Peyer's patch (tissue), 4 donors: ENCODE measurements around the gene ITGA11. TPM values are rescaled to one million over a fixed set of nuclear protein-coding genes. Genes with fewer than 3 reads are reported as not detected.

Source experiments
- DNase-seq, 3 donors: peaks; one replicate each; pipeline ENCODE4 v3.0.0-alpha.2; 2017 to 2019
- H3K27ac ChIP-seq, 4 donors: fragments of 200-600 bp; sonication (generic); one replicate each; pipeline ENCODE4 v1.5.1; 2016 to 2019
- H3K27me3 ChIP-seq, 2 donors: fragments of 200-600 bp; sonication (generic); one replicate each; pipeline ENCODE4 v1.5.1; 2019
- H3K36me3 ChIP-seq, 3 donors: fragments of 200-600 bp; sonication (generic); one replicate each; pipeline ENCODE4 v1.5.1; 2016 to 2019
- H3K4me1 ChIP-seq, 4 donors: fragments of 200-600 bp; sonication (generic); one replicate each; pipeline ENCODE4 v1.5.1; 2016 to 2019
- H3K4me3 ChIP-seq, 4 donors: fragments of 200-600 bp; sonication (generic); 1 replicate in 3 of 4; 2 replicates in 1 of 4; pipeline ENCODE4 v1.5.1; 2016 to 2019; ENCODE audit warnings: mild to moderate bottlenecking in 1 of 4
- H3K9me3 ChIP-seq, 4 donors: fragments of 200-600 bp; sonication (generic); one replicate each; pipeline ENCODE4 v1.5.1; 2016 to 2019; ENCODE audit warnings: mild to moderate bottlenecking in 1 of 4
- POLR2A ChIP-seq, 2 donors: fragments of 450-650 bp; IDR thresholded peaks; one replicate each; pipeline ENCODE4 v1.5.1; 2017; ENCODE audit warnings: antibody characterized with exemption in 2 of 2, mild to moderate bottlenecking in 2 of 2, moderate library complexity in 2 of 2
- total RNA-seq, 4 donors: library from RNA; depleted of rRNA; stranded (reverse); fragments of >200 nt; gene quantifications; one replicate each; pipeline ENCODE4 v1.1.0, GENCODE V29; 2016
- TF ChIP-seq, protein P1 (sequence below), 6 experiments: fragments of 450-650 bp in 4 of 6; fragments of 200-600 bp in 2 of 6; sonication (generic) in 1 of 6; IDR thresholded peaks; one replicate each; pipeline ENCODE4 v1.5.1; 2017 to 2019; ENCODE audit warnings: antibody characterized with exemption in 6 of 6, mild to moderate bottlenecking in 3 of 6, moderate library complexity in 1 of 6

The ITGA11 gene
- total RNA-seq, 4 donors from 2014 or later = 0.88 to 24.8 (median 2.6) TPM

DNA sequence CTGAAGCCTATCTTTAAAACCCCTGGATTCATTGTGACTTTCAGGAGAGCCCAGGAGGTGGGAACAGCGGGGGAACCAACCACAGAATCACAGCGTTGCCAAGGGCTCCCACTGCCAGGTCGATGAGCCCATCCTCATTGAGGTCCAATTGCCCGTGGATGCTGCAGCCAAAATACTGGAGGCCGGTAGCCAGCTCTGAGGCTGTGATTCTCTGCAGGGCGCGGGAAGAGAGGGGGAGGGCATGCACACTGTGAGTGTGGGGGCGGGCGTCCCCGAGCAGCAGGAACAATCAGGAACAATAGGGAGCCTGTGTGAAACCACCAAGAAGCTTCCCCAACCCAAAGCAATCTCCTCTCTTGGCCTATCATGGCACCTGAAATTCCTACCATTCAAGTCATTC is 101.1 kb downstream of the ITGA11 start:
- no peak for TF ChIP-seq POLR2A (IDR thresholded peaks at IDR 0.05)
- TF ChIP-seq, protein P1, sequence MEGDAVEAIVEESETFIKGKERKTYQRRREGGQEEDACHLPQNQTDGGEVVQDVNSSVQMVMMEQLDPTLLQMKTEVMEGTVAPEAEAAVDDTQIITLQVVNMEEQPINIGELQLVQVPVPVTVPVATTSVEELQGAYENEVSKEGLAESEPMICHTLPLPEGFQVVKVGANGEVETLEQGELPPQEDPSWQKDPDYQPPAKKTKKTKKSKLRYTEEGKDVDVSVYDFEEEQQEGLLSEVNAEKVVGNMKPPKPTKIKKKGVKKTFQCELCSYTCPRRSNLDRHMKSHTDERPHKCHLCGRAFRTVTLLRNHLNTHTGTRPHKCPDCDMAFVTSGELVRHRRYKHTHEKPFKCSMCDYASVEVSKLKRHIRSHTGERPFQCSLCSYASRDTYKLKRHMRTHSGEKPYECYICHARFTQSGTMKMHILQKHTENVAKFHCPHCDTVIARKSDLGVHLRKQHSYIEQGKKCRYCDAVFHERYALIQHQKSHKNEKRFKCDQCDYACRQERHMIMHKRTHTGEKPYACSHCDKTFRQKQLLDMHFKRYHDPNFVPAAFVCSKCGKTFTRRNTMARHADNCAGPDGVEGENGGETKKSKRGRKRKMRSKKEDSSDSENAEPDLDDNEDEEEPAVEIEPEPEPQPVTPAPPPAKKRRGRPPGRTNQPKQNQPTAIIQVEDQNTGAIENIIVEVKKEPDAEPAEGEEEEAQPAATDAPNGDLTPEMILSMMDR (IDR thresholded peaks at IDR 0.05) = no peak
- no peak for DNase-seq
- no peak overlapping the region for H3K27ac ChIP-seq
- no peaks in the 10 kb centered on the region for H3K4me1 ChIP-seq
- no peak overlapping the region for H3K4me3 ChIP-seq
- H3K27me3 ChIP-seq = no peaks in the 10 kb centered on the region
- no peaks in the 10 kb centered on the region for H3K9me3 ChIP-seq
- no peaks in the 10 kb centered on the region for H3K36me3 ChIP-seq

DNA sequence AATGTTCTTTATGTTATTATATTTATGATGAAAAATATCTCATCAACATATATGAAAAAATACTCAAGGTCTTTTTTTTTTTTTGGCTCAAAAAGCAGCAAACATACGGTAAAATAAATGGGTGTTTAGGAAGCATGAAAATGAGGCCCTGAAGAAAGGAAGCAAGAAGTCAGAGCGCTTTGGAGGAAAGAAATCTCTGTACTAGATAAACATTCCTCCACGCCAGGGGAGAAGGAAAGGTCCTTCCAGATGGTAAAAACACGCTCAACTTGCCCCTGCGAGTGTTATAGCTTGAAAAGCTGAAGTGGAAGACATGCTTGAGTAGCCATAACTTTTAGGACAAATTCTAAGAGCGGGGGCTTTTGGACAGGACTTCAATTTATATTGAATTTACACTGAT is 101.5 kb downstream of the ITGA11 start:
- no peak overlapping the region for H3K27ac ChIP-seq
- H3K27me3 ChIP-seq = no peaks in the 10 kb centered on the region
- no peaks in the 10 kb centered on the region for H3K9me3 ChIP-seq
- no peaks in the 10 kb centered on the region for H3K4me1 ChIP-seq
- DNase-seq = no peak
- H3K36me3 ChIP-seq = no peaks in the 10 kb centered on the region
- H3K4me3 ChIP-seq = no peak overlapping the region
- TF ChIP-seq, protein P1 (IDR thresholded peaks at IDR 0.05) = no peak

DNA sequence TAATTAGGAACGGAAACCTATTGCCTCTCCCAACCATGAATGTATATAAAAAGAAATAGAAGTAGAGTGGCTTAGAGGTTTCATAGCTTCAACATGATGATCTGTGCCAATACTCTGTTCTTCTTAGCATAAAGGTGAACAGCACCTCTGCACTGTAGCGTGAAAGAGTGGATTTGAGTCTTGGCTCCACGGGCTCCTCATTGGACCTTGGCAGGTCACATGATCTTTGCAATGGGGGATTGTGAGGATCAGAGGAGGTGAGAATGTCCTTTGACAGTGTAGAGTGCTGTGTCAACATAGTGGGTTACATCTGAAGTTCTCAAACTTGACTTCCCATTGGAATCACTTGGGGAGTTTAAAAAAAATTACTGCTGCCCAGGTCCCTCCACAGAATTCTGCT is 103.0 kb downstream of the ITGA11 start:
- Histone ChIP-seq H3K4me1 (no peaks in the 10 kb centered on the region), H3K4me3 (no peak overlapping the region), H3K27me3 (no peaks in the 10 kb centered on the region), H3K36me3 (no peaks in the 10 kb centered on the region), H3K27ac (no peak overlapping the region), H3K9me3 (no peaks in the 10 kb centered on the region)
- no peak for DNase-seq
- TF ChIP-seq, protein P1 (IDR thresholded peaks at IDR 0.05) = no peak
- no peak for TF ChIP-seq POLR2A (IDR thresholded peaks at IDR 0.05)

DNA sequence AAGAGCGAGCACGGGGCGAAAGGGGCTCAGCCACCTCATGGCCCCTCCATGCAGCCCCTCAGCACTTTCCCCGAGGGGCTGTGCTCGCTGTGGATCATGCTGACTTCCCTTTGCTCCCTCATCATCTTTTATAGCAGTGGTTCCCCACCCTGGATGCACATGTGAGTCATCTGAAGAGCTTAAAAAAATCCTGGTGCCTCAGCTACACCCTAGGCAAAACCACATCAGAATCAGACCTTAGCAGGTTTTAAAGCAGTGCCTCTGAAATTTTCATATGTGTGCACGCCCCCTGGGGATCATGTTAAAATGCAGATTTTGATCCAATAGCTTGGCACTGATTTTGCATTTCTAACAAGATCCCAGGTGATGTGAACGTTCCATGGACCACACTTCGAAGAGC is 103.5 kb downstream of the ITGA11 start:
- Histone ChIP-seq H3K27ac (no peak overlapping the region), H3K9me3 (no peaks in the 10 kb centered on the region), H3K36me3 (no peaks in the 10 kb centered on the region), H3K4me3 (no peak overlapping the region), H3K4me1 (no peaks in the 10 kb centered on the region), H3K27me3 (no peaks in the 10 kb centered on the region)
- TF ChIP-seq, protein P1 (IDR thresholded peaks at IDR 0.05) = no peak
- no peak for TF ChIP-seq POLR2A (IDR thresholded peaks at IDR 0.05)
- DNase-seq = no peak

DNA sequence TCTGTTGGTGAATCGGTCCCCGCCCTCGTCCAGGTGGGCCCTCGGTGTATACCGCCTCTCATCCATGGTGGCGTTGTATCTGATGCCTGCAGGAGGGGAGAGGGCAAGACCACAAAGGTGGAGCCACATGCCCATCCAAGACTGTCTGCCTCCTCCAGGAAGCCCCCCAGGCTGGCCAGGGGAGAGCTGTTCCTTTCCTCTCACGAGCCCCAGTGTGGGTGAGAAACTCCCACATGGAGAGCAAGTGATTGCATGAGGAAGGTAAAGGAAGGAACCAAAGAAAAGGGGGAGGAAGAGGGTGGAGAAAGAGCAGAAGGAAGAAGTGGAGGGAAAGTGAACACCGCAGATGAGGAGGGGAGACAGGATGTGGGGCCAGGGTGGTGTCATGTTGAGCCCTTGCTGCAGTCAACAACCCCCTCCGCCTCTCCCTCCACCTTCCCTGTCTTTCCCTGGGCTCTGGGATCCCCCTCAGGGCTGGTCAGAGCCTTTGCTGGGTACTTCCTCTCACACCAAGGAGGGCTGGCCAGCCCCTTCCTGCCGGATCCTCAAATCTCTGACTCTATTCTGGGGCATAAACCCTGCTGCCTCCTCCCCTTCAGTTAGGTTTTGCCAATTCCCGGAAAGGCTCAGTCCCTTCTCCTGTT is 105.1 kb downstream of the ITGA11 start:
- Histone ChIP-seq H3K36me3 (no peaks in the 10 kb centered on the region), H3K9me3 (no peaks in the 10 kb centered on the region), H3K27me3 (no peaks in the 10 kb centered on the region), H3K27ac (no peak overlapping the region), H3K4me1 (no peaks in the 10 kb centered on the region), H3K4me3 (no peak overlapping the region)
- no peak for DNase-seq
- no peak for TF ChIP-seq POLR2A (IDR thresholded peaks at IDR 0.05)
- TF ChIP-seq, protein P1 (IDR thresholded peaks at IDR 0.05) = no peak

DNA sequence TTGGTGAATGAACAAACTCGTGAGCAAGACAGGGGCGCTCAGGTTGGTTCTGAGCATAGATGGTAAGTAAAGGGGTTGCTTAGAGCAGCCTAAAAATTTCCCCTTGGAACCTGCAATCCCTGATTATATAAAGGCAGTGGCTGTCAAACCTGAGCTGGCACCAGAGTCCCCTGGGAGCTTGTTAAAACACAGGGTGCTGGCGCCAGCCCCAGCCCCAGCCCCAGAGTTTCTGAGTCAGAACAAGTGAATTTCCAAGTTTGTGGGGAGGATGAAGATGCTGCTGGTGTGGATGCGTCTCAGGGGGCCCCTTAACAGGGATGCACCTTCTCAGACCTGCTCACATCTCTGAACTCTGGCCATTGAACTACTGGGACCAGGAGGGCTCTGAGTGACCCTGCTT is 106.2 kb downstream of the ITGA11 start:
- Histone ChIP-seq H3K27me3 (no peaks in the 10 kb centered on the region), H3K27ac (no peak overlapping the region), H3K4me1 (no peaks in the 10 kb centered on the region), H3K4me3 (no peak overlapping the region), H3K9me3 (no peaks in the 10 kb centered on the region), H3K36me3 (no peaks in the 10 kb centered on the region)
- no peak for TF ChIP-seq POLR2A (IDR thresholded peaks at IDR 0.05)
- TF ChIP-seq, protein P1 (IDR thresholded peaks at IDR 0.05) = no peak
- no peak for DNase-seq
